Omental fat pad (tissue), 4 donors: Measurements from ENCODE around the gene NDEL1. TPM values are rescaled to one million over a fixed set of nuclear protein-coding genes. Genes with fewer than 3 reads are reported as not detected.
A peak's percentile ranks its signal among the peaks of the same experiment; 100 is the strongest.

ENCODE experiments used
- ATAC-seq: fragments of 150-250 bp; one replicate; pipeline ENCODE4 v1.9.1; 2016; ENCODE audit warnings: mild to moderate bottlenecking, moderate library complexity; ENCODE audit not compliant: low FRiP score
- DNase-seq: peaks from one replicate; pipeline ENCODE4 v3.0.0-alpha.2; 2019; ENCODE audit warnings: low spot score
- total RNA-seq, 4 donors: library from RNA; depleted of rRNA; stranded (reverse); fragments of >200 nt; gene quantifications; one replicate each; pipeline ENCODE4 v1.1.0, GENCODE V29; 2016
- TF ChIP-seq, protein P1 (sequence below), 3 donors: fragments of 450-650 bp; IDR thresholded peaks; one replicate each; pipeline ENCODE4 v1.5.1; 2016 to 2017; ENCODE audit warnings: antibody characterized with exemption in 3 of 3, mild to moderate bottlenecking in 3 of 3, moderate library complexity in 2 of 3

The NDEL1 gene
- total RNA-seq, 4 donors from 2014 or later = 64.3 to 139 (median 118) TPM

DNA sequence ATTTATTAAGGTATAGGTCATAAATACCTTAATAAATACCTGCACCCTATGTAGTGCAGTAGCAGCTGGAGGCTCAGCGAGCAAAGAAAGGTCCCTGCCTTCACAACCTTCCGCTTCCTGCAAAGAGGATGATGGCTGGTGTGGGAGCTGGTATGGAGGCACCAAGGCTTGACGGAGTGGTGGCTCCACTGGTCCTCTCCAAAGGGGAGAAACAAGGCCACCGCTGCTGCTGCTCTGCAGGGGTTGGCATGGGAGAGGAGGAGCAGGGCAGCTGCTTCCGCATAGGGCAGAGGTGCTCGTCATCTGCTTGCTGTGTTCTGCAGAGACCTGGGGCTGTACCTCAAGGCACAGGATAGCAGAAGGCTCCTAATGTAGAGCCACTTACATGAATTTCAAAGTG, 52.8 kb downstream of the NDEL1 start:
- TF ChIP-seq, protein P1, sequence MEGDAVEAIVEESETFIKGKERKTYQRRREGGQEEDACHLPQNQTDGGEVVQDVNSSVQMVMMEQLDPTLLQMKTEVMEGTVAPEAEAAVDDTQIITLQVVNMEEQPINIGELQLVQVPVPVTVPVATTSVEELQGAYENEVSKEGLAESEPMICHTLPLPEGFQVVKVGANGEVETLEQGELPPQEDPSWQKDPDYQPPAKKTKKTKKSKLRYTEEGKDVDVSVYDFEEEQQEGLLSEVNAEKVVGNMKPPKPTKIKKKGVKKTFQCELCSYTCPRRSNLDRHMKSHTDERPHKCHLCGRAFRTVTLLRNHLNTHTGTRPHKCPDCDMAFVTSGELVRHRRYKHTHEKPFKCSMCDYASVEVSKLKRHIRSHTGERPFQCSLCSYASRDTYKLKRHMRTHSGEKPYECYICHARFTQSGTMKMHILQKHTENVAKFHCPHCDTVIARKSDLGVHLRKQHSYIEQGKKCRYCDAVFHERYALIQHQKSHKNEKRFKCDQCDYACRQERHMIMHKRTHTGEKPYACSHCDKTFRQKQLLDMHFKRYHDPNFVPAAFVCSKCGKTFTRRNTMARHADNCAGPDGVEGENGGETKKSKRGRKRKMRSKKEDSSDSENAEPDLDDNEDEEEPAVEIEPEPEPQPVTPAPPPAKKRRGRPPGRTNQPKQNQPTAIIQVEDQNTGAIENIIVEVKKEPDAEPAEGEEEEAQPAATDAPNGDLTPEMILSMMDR (IDR thresholded peaks at IDR 0.05) = no peak
- DNase-seq = no peak
- no peak for ATAC-seq

DNA sequence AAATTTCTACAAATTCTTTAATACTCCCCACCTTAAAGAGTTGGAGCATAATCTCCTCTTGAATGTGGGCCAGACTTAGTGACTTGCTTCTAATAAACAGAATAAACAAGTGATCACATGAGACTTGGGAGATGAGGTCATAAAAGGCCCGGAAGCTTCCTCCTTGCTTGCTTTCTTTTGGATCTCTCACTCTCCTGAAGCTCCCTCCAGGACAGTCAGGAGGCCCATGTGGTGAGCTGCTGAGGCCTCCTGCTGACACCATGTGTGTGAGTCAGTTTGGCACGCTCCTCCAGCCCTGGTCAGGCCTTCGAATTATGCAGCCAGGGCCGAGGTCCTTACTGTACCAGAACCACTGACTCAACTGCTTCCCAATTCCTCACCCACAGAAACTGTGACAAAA, 53.2 kb downstream of the NDEL1 start:
- ATAC-seq (peak; percentile 83), DNase-seq (no peak)
- TF ChIP-seq, protein P1 (IDR thresholded peaks at IDR 0.05) = no peak

DNA sequence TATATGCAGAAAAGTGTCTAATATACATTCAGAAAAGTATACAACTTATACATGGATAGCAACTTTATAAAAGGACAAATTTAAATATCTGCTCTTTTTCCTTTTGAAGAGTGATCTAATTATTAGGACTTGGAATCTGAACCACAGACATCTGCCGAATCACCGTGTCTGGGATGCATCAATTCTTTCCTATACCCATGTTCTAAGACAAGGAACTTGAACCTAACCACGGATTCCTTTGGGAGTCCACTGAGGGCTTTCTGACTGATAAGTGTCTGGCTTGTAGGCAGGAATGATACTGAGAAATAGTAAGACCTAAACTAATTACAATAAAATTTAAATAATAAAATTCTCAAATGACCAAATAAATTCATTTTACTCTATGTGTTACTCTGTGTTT, 54.2 kb downstream of the NDEL1 start:
- ATAC-seq (no peak), DNase-seq (no peak)
- TF ChIP-seq, protein P1 (IDR thresholded peaks at IDR 0.05) = no peak

DNA sequence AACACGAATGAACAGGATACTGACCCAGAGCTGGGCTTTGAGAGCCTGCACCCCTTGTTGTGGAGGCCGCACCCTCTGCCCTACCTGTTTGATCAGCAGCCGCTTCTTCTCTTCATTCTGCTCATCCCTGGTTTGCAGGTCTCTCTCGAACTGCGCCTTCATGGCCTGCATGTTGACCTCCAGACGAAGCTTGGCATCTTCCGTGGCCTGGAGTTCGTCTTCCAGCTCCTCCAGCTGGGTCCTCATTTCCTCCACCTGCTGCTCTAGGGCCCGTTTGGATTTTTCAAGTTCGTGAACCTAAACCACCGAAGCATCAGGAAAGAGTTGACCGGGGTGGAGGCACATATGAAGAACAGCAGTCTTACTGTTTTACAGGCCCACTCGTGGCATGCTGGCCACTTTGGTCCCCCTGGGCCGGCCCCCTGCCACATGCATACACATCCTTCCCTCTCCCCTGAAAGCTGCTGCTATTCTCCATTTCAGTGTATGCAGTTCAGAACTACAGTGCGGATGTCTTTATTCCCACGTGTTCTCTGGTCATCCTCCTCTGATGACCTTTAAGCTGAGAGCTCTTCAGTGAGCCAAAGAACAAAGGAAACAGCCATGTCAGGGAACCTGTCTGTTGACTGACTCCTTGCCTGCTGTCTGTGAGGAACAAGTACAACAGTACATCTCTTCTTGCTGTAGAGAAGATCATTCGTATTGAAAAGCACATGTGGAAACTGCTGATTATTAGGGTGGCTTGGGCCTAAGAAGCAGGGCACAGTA, 54.8 kb downstream of the NDEL1 start:
- no peak for DNase-seq

DNA sequence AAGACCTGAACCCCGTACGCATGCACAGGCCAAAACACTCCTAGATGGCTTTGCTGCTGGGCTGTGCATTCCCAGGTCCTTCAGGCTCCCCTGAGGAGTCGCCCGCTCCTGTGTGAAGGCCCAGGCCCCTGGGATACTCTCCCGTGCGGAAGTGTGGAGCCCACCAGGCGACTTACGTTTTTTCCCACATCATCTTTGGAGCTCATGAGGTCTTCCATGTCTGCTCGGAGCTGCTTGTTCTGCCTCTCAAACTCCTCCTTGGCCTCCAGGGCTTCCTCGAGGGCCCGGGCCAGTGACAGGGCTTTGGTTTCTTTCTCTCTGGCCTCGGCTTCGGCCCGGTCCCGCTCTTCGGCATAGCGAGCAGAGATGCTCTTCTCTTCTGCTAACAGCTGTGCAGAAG, 56.4 kb downstream of the NDEL1 start:
- no peak for DNase-seq
- TF ChIP-seq, protein P1 (IDR thresholded peaks at IDR 0.05) = no peak
- no peak for ATAC-seq

More for the DNA sequence above, 54.8 kb downstream of the NDEL1 start:
- ATAC-seq = no peak
- TF ChIP-seq, protein P1 (IDR thresholded peaks at IDR 0.05) = no peak

DNA sequence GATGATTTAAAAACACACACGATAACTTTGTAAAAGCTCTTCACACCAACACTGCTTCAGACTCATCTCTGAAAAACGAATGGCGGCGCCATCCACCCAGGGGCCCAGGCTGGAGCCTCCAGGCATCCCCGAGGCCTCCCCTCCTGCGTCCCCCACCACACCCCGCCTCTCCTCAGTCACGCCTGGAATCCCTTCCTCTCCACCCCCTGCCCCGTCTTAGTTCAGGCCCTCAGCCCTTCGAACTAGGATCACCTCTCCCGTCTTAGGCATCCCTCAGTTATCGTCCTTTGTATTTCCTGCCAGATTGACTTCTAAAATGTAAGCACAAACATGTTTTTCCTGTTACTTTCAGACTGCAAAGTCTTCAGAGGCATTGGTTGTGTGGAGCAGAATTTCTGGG, 58.3 kb downstream of the NDEL1 start:
- DNase-seq (no peak), ATAC-seq (no peak)
- TF ChIP-seq, protein P1 (IDR thresholded peaks at IDR 0.05) = no peak

DNA sequence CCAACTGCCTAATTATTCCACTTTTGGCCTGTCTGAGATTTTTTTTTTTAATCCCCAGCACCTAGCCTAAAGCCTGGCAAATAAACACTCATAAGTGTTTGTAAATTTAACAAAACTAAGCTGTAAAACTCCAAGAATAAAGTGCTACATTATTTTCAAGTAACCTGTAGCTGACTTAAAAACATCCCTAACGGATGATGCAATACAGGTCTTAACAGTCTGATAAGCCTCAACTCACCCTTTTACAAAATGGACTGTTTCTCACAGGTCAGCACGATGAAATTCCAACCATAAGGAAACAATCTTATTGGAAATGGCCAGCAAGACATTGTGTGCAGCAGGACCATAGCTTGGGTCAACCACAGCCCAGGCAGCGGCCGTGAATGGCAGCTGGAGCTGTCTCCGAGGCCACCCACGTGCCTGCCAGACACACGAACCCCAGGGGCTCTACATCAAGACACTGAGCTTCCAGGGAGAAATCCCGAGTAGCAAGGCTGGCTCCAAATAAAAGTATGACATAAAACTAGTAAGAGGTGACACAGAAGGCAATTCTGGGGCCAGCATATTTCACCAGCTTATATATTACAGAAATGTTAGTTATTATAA, 58.9 kb downstream of the NDEL1 start:
- TF ChIP-seq, protein P1 (IDR thresholded peaks at IDR 0.05) = no peak
- ATAC-seq (no peak), DNase-seq (no peak)
